NCI-H2171 (cell line): Measurements from ENCODE around the gene MDC1.
"Not testable (repeated sequence)": the region's sequence is repeated elsewhere in the genome, so short reads cannot be mapped to it uniquely, and the experiment has no call there.

ENCODE experiments used
- DNase-seq: peaks from one replicate; lab custom pipeline; 2025; lab: John Stamatoyannopoulos, UW

Gene MDC1

GRCh38 chr6:30679765-30680535 is 37.1 kb downstream of the MDC1 start:
- DNase-seq = no peak

GRCh38 chr6:30678964-30679726 is 37.9 kb downstream of the MDC1 start:
- no peak for DNase-seq

- no peak for DNase-seq
Observed at GRCh38 chr6:30676660-30677285, 40.3 kb downstream of the MDC1 start.

DNA sequence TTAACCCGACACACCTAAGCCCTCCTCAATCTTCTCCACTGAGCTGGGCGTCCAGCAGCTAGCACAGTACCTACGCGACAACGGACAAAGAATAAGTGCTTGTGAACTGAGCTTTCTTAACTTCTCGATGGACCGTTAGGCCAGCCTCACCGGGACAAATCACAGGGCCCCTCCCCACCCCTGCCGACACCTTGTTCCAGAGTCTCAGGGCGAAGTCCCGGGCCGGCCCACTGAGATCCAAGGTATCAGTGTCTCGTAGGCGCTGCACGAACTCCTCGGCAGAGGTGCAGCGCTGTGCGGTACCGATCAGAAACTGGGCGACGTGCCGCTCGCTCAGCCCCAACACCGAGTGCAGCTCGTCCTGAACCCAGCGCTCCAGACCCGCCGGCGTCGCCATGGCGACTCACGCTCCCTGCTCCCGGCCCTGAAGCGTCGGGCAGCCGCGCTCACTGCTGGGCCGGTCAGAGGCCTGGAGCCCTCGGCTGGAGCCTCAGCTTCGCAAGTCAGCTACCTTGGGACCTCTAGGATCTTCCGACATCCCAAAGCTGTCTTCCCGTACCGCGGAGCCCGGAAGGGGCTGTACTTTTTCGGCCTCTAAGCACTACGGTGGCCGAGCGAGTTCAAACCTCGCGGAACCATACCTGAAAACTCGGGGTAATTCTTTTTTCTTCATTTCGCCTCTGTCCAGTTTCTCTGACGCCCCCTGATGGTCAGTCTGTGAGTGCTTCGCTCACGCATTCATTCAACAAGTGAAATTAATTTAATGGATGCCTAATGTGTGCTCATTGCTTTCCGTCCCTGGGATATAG is 44.4 kb downstream of the MDC1 start, which contains the start of gene DHX16:
TSS of gene DHX16 (minus strand) at position 562 of the 809 bp plus-strand sequence. CDS start at position 397, 165 bp downstream.
- DNase-seq = peak; percentile 88

GRCh38 chr6:30670760-30671527 is 46.1 kb downstream of the MDC1 start:
- DNase-seq = no peak

- DNase-seq = not testable (repeated sequence)
Observed at GRCh38 chr6:30666300-30666699, 50.8 kb downstream of the MDC1 start.

GRCh38 chr6:30664994-30665767 is 51.9 kb downstream of the MDC1 start:
- no peak for DNase-seq

DNA sequence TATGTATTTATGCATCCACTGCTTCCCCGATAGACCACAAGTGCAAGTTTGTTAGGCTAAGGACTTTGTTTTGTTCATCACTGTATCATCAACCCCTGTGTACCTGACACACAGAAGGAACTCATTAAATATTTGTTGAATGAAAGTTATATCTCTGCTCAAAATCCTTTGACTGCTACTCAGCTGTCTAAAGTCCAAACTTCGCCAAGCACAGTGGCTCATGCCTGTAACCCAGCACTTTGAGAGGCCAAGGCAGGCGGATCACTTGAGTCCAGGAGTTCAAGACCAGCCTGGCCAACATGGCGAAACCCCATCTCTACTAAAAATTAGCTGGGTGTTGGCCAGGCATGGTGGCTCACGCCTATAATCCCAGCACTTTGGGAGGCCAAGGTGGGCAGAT is 59.2 kb downstream of the MDC1 start:
- DNase-seq = not testable (repeated sequence)

DNA sequence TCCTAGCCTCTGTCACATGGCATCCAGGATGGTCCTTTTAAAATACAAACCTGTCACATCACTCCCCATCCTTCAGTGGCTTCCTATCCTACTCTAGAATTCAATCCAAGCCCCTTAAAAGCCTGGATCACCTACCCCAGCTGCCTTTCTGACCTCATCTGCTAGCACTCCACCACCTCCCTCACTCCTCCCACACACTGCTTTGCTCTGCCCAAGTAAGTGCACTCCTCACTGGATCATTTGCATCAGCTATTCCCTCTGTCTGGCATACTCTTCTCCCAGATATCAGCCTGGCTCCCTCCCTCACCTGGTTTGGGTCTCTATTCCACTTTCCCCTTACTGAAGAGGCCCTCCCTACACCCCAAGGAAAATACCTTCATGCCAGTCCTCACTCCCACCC is 59.6 kb downstream of the MDC1 start:
- no peak for DNase-seq

- no peak for DNase-seq
Observed at GRCh38 chr6:30656513-30656912, 60.6 kb downstream of the MDC1 start.

GRCh38 chr6:30655743-30656094 is 61.4 kb downstream of the MDC1 start:
- DNase-seq = no peak

- DNase-seq = no peak
Observed at GRCh38 chr6:30654798-30655742, 62.0 kb downstream of the MDC1 start.

DNA sequence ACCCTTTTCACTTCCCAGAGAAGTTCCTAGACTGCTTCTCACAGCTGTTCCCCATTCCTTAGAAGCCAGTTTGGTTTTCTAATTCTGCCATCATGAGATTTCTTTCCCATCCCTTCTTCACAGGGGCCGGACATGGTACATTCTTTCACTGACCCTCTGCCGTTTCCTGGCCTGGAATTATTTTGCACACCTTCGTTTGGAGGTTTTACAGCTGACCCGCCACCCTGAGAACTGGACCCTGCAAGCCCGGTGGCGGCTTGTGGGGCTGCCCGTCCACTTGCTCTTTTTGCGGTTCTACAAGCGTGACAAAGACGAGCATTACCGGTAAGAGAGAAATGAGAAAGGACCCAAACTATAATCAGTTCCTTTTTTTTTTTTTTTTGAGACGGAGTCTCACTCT is 65.9 kb downstream of the MDC1 start:
- DNase-seq = no peak
